G401.6 (cell line): ENCODE data around the gene PRMT7.

Experiments
- FAIRE-seq: peaks from 2 replicates; lab custom pipeline; 2012; peaks lifted over from hg19 to GRCh38; lab: Jason Lieb, UNC

PRMT7 gene

GRCh38 chr16:68376590-68376989, 65.8 kb downstream of the PRMT7 start:
- no peak for FAIRE-seq

GRCh38 chr16:68377221-68377620, 66.4 kb downstream of the PRMT7 start:
- FAIRE-seq = no peak

DNA sequence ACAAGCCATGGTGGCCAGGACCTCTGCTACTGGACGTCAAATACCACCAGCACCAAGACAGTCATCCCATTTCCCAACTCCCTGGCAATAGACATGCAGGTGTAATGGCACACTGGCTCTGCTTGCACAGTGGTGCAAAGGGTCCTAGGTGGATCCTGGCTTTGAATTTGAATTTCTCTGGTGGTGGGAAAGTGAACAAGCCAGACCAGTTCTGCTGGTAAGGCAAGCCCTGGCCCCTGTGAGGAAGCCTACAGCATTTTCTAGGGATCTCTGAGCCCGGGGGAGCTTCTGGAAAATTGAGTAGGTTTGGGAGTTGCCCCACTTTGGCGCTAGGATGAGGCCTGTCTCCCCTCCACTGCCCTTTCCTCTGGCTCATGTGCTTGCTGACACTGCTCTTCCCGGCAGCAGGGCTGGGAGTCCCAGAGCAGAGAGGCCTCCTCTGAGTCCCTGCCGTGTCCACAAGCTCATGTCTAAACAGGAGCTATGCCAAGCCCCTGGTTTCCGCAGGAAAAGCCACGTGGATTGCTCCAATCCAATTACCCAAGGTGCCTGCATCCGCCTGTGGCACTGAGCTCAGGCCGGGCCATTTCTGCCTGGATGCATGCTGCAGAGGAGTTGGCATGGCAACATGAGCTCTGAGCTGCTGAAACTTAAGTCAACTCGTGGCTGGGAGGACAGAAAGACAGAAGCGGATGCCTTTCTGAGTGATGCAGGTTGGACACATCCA, 67.0 kb downstream of the PRMT7 start:
- FAIRE-seq = no peak

- FAIRE-seq = no peak
These were observed 67.9 kb downstream of the PRMT7 start for GRCh38 chr16:68378436-68379415.

- no peak for FAIRE-seq
These were observed 68.9 kb downstream of the PRMT7 start for GRCh38 chr16:68379472-68380347.

GRCh38 chr16:68380348-68380670, 69.5 kb downstream of the PRMT7 start:
- FAIRE-seq = no peak

- no peak for FAIRE-seq
These were observed 70.0 kb downstream of the PRMT7 start for GRCh38 chr16:68380676-68381362.

GRCh38 chr16:68381363-68381724, 70.5 kb downstream of the PRMT7 start:
- no peak for FAIRE-seq

DNA sequence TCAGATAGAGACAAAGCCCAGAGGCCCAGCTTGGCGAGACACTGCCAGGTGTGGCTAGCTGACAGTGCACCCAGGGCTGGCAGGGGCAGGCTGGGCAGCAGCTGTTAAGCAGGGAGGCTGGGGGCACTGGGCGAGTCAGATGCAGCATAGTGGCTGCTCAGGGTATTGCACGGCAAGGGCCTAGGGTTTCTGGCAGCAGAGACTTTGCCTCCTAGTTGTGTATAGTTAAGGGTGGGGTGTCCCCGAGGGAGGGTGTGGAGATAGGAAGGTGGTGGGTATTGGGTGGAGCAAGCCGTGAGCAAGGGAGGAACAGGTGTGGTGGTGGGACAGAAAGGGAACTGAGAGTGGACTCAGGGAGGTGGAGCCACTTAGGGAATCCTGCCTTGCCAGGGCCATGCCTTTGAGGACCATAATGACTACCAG, 71.5 kb downstream of the PRMT7 start:
- no peak for FAIRE-seq

GRCh38 chr16:68383858-68384257, 73.0 kb downstream of the PRMT7 start:
- FAIRE-seq = no peak

DNA sequence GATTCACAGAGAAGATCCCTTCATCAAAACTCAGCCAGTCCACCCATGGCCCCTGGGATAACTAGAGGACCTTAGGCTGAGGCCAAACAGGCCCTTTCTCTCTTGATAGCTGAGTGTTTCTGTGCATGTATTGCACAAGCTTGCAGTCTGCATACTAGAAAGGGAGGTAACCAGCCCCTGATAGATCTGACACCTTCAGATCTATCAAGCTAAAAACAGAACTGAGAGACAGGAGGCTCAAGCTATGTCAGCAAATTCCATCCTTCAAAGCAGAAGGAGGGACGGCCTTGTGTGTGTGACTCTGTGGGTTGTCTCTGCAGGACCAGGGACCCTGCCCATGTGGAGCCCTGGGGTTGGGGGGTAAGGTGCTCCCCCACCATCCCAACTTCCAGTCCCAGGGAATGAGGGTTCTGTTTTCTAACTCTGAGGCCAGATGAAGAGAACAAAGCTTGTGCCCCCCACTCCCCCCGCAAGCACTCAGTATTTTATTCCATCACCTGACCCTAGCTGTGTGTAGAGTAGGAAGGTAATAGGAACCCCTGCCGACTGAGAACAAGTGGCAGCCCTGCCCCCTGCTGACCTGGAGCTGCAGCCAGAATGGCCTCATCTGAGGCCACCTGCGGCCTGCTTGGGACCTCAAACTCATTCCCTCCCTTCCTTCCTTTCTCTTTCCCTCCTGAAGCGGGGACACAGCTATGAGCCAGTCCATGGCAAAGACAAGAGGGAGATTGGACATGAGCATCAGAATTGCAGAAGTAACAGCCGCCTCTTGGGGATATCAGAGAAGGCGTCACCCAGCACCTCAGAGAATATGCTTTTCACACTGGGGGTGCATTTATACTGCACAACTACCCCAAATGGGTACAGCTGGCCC, 73.7 kb downstream of the PRMT7 start:
- no peak for FAIRE-seq

DNA sequence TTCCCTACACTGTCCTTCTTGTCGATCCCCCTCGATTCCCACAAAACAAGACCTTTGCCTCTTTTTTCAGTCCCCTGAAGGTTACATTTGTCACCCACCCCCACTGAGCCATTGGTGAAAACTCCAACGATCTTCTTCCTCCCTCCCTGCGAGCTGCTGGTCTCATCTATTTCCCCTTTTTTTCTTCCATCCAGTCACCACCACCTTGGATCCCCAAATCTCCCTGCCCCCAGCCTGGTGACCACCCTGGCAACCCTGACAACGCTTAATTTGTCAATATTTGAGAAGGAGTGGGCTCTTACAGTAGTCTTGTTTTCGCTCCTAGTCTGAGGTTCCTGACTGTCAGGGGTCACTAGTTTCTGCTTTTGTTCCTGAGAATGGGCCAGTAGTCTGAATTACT, 74.6 kb downstream of the PRMT7 start:
- FAIRE-seq = no peak

DNA sequence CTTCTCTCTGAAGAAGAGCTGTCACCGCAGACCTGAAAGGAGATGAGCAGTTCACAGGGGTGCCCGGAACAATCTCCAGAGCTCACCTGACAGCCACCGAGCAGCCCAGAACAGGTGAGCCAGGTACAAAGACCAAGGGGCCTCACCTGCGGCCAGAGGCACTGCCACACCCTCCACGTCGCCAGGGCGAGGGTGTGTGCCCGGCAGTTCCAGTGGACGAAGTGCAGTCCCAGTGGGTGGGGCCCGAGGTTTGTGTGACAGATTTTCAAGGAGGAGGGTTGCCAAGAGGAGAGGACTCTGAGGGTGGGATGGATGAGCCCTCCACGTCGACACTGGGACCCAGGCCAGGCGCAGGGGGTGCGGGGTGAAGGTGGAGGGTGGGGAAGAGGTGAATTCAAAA, 75.8 kb downstream of the PRMT7 start:
- FAIRE-seq = no peak

DNA sequence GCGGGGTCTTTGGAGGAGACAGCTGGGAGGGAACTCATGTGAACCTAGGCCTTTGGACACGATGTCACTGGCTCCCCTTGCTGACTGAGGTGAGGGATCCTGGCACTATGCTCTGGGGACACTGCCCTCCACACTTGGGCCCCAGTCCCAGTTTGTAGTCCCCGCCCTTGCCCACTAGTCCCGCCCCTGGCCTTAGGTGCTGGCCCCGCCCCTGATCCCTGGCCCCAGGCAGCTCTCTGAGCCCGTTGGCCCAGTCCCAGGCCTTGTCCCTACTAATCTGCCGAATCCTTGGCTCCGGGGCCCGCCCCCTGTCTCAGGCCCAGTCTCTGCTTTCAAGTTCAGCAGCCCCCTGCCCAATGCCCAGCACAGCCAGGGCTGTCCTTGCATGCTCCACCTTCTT, 76.5 kb downstream of the PRMT7 start:
- FAIRE-seq = no peak

- no peak for FAIRE-seq
These were observed 77.3 kb downstream of the PRMT7 start for GRCh38 chr16:68388124-68388523.

DNA sequence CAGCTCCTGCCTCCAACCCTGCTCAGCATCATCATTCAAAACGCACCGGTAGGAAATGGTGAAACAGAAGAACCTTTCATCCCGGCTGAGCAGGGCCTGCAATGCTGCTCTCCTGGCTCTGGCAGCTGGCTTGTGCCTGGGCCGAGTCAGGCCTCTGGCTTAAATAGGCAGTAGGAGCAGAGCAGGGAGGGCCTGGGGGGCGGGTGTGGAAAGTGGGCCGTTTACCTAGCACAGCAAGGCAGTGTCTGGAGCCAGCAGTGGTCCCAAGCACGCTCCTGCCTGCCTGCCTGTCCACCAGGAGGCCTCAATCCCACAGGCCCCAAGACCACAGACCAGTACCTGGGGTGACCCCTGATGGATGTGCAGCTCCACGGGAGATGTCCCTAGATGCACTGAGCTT, 78.2 kb downstream of the PRMT7 start:
- FAIRE-seq = no peak

DNA sequence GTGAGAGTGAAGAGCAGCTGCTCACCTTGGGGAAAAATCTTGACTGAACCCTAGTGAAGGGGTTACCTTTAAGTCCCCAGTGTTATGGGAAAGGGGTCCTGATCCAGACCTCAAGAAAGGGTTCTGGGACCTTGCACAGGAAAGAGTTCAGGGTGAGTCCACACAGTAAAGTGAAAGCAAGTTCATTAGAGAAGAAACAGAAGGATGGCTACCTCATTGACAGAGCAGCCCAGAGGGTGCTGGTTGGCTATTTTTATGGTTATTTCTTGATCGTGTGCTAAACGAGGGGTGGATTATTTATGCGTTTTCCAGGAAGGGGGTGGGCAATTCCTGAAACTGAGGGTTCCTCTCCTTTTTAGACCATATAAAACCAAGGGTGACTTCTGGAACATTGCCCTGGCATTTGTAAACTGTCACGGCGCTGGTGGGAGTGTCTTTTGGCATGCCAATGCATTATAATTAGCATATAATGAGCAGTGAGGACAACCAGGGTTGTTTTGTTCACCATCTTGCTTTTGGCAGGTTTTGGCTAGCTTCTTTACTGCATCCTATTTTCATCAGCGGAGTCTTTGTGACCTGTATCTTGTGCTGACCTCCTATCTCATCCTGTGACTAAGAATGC, 79.0 kb downstream of the PRMT7 start:
- no peak for FAIRE-seq

- FAIRE-seq = no peak
These were observed 82.5 kb downstream of the PRMT7 start for GRCh38 chr16:68393333-68393732.

- FAIRE-seq = no peak
These were observed 84.5 kb downstream of the PRMT7 start for GRCh38 chr16:68395167-68395786.

GRCh38 chr16:68395815-68396214, 85.0 kb downstream of the PRMT7 start:
- no peak for FAIRE-seq
